H1 (cell line): Measurements from ENCODE around the gene BCAS3. TPM values are rescaled to one million over a fixed set of nuclear protein-coding genes. Genes with fewer than 3 reads are reported as not detected.

ENCODE experiments used
- CBX8 ChIP-seq: fragments of 300-800, 300-1000 bp; sonication (generic); IDR thresholded peaks from 2 replicates; pipeline ENCODE4 v1.7.1; 2016; ENCODE audit warnings: low read depth, low read length, borderline replicate concordance
- JUND ChIP-seq: IDR thresholded peaks from 2 replicates; pipeline ENCODE4 v1.6.1; 2011; ENCODE audit warnings: mild to moderate bottlenecking, improper control_type of control experiment, low read length
- TAF1 ChIP-seq: IDR thresholded peaks from 2 replicates; pipeline ENCODE4 v1.6.1; 2011; ENCODE audit warnings: mild to moderate bottlenecking, low read depth, low read length
- polyA plus RNA-seq, 7 experiments: library from polyadenylated mRNA; depleted of rRNA in 3 of 7; stranded (reverse) in 5 of 7; unstranded in 2 of 7; fragments of >200 nt in 5 of 7; fragments of 200-250 nt in 2 of 7; gene quantifications; 1 replicate in 5 of 7; 2 replicates in 1 of 7; 4 replicates in 1 of 7; pipeline versions ENCODE4 v1.2.1 to v1.2.3, GENCODE V29; 2011 to 2013; ENCODE audit warnings: missing spikeins in 2 of 7, mixed read lengths in 2 of 7
- total RNA-seq: library from RNA; stranded (reverse); fragmentation: NEBNext Ultra II Directional; extraction: Animal tissue kit (Norgen Biotek cat#: 25700); gene quantifications from 2 replicates; pipeline ENCODE4 v1.2.1, GENCODE V29; 2021

Gene BCAS3
- total and polyA plus RNA-seq, 2 of the 8 experiments (the other 6 are each of a cell fraction or from before 2014, with no cell fraction given) = 9.9 to 13.3 TPM

DNA sequence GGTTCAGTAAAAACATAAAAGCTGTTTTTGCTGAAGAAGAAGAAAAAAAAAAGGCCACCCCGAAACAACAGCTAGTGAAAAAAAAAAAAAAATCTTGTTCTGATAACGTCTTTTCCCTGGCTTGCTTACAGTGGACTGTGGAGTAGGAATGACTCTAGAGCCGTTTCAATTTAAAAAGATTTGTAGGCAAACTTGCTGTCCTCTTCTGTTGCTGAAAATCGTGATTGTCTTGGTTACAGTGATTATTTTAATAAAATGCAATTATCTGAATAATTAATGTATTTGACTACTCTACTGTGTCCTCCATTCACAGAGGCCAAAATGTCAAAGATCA is 531.4 kb downstream of the BCAS3 start (continued):
- no peak for TF ChIP-seq JUND
- no peak for TF ChIP-seq TAF1
- no peak for TF ChIP-seq CBX8
